Smooth muscle cell (in vitro differentiated cells): ENCODE results near the gene CLSTN2. TPM values are rescaled to one million over a fixed set of nuclear protein-coding genes. Genes with fewer than 3 reads are reported as not detected.

Experiments used
- DNase-seq: peaks from one replicate; lab custom pipeline; 2025; ENCODE audit not compliant: unreplicated experiment; lab: John Stamatoyannopoulos, UW
- H2AFZ ChIP-seq: fragments of 200-600 bp; sonication (generic); 2 replicates; pipeline ENCODE4 v1.6.0; 2016; ENCODE audit warnings: antibody characterized with exemption, low read depth, mild to moderate bottlenecking
- H3F3A ChIP-seq: fragments of 200-600 bp; sonication (generic); 2 replicates; pipeline ENCODE4 v1.6.0; 2017; ENCODE audit warnings: antibody characterized with exemption, low read depth
- H3K27ac ChIP-seq: fragments of 200-600 bp; sonication (generic); 2 replicates; pipeline ENCODE4 v1.5.1; 2016; ENCODE audit warnings: low read depth, mild to moderate bottlenecking
- H3K27me3 ChIP-seq: fragments of 200-600 bp; sonication (generic); 2 replicates; pipeline ENCODE4 v1.6.1; 2016; ENCODE audit warnings: low read depth, mild to moderate bottlenecking
- H3K36me3 ChIP-seq: fragments of 200-600 bp; sonication (generic); 2 replicates; pipeline ENCODE4 v1.5.1; 2016; ENCODE audit warnings: low read depth
- H3K4me1 ChIP-seq: fragments of 200-600 bp; sonication (generic); 2 replicates; pipeline ENCODE4 v1.5.1; 2016; ENCODE audit warnings: low read depth
- H3K4me2 ChIP-seq: fragments of 200-600 bp; sonication (generic); 2 replicates; pipeline ENCODE4 v1.6.0; 2016; ENCODE audit warnings: mild to moderate bottlenecking
- H3K4me3 ChIP-seq: fragments of 200-600 bp; sonication (generic); 2 replicates; pipeline ENCODE4 v1.5.1; 2016; ENCODE audit warnings: mild to moderate bottlenecking
- H3K79me2 ChIP-seq: fragments of 200-600 bp; sonication (generic); 2 replicates; pipeline ENCODE4 v1.6.0; 2016; ENCODE audit warnings: low read depth, mild to moderate bottlenecking
- H3K9ac ChIP-seq: fragments of 200-600 bp; sonication (generic); 2 replicates; pipeline ENCODE4 v1.6.0; 2016; ENCODE audit warnings: low read depth
- H3K9me3 ChIP-seq: fragments of 200-600 bp; sonication (generic); replicated peaks from 2 replicates; pipeline ENCODE4 v1.5.1; 2016; ENCODE audit warnings: low read depth
- H4K20me1 ChIP-seq: fragments of 200-600 bp; sonication (generic); 2 replicates; pipeline ENCODE4 v1.6.0; 2016; ENCODE audit warnings: low read depth
- WGBS: methylation state at CpG from one replicate; pipeline ENCODE4 v1.1.7; 2016; ENCODE audit warnings: low lambda C conversion rate; 5-methylcytosine and 5-hydroxymethylcytosine counted together
- polyA plus RNA-seq: library from polyadenylated mRNA; unstranded; fragments of >200 nt; fragmentation: Nextera tagmentation; extraction: Ambion mirVana; gene quantifications from 2 replicates; pipeline ENCODE4 v1.2.1, GENCODE V29; 2016
- total RNA-seq: library from RNA; depleted of rRNA; stranded (reverse); fragments of >200 nt; gene quantifications from 2 replicates; pipeline ENCODE4 v1.2.3, GENCODE V29; 2014
- TF ChIP-seq, protein P1 (sequence below): fragments of 200-600 bp; sonication (generic); IDR thresholded peaks from 2 replicates; pipeline ENCODE4 v1.5.1; 2017; ENCODE audit warnings: borderline replicate concordance, mild to moderate bottlenecking, antibody characterized with exemption; ENCODE audit not compliant: insufficient read depth, poor library complexity, severe bottlenecking

The CLSTN2 gene
- total and polyA plus RNA-seq, 2 experiments from 2014 or later, result 0.91 to 1.5 TPM

GRCh38 chr3:140470962-140471361 is 536.0 kb downstream of the CLSTN2 start:
- Histone ChIP-seq H4K20me1 (no peaks in the 10 kb centered on the region), H3K4me1 (peaks cover 17% of the 10 kb centered on the region), H3K27me3 (peaks cover 8% of the 10 kb centered on the region), H3K9ac (no peak overlapping the region), H3K27ac (no peak overlapping the region), H3K4me3 (no peak overlapping the region), H3F3A (no peaks in the 10 kb centered on the region), H3K36me3 (no peaks in the 10 kb centered on the region), H2AFZ (no peak overlapping the region), H3K4me2 (no peak overlapping the region), H3K79me2 (no peaks in the 10 kb centered on the region), H3K9me3 (no peaks in the 10 kb centered on the region)
- TF ChIP-seq, protein P1, sequence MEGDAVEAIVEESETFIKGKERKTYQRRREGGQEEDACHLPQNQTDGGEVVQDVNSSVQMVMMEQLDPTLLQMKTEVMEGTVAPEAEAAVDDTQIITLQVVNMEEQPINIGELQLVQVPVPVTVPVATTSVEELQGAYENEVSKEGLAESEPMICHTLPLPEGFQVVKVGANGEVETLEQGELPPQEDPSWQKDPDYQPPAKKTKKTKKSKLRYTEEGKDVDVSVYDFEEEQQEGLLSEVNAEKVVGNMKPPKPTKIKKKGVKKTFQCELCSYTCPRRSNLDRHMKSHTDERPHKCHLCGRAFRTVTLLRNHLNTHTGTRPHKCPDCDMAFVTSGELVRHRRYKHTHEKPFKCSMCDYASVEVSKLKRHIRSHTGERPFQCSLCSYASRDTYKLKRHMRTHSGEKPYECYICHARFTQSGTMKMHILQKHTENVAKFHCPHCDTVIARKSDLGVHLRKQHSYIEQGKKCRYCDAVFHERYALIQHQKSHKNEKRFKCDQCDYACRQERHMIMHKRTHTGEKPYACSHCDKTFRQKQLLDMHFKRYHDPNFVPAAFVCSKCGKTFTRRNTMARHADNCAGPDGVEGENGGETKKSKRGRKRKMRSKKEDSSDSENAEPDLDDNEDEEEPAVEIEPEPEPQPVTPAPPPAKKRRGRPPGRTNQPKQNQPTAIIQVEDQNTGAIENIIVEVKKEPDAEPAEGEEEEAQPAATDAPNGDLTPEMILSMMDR, result no peak
- DNase-seq, result no peak
- 96% methylated on average over 2 of the region's 2 CpGs for WGBS

- TF ChIP-seq, protein P1, result no peak
- 95% methylated on average over 3 of the region's 3 CpGs for WGBS
- no peak for DNase-seq
- H3K79me2 ChIP-seq, result no peaks in the 10 kb centered on the region
- peaks cover 9% of the 10 kb centered on the region for H3K4me1 ChIP-seq
- no peaks in the 10 kb centered on the region for H3K9me3 ChIP-seq
- no peak overlapping the region for H3K4me2 ChIP-seq
- H2AFZ ChIP-seq, result no peak overlapping the region
- H3K27me3 ChIP-seq, result peaks cover 8% of the 10 kb centered on the region
- H3K4me3 ChIP-seq, result no peak overlapping the region
- no peaks in the 10 kb centered on the region for H3K36me3 ChIP-seq
- no peaks in the 10 kb centered on the region for H3F3A ChIP-seq
- no peak overlapping the region for H3K27ac ChIP-seq
- H3K9ac ChIP-seq, result no peak overlapping the region
- no peaks in the 10 kb centered on the region for H4K20me1 ChIP-seq
Observed at GRCh38 chr3:140472306-140473020, 537.5 kb downstream of the CLSTN2 start.

DNA sequence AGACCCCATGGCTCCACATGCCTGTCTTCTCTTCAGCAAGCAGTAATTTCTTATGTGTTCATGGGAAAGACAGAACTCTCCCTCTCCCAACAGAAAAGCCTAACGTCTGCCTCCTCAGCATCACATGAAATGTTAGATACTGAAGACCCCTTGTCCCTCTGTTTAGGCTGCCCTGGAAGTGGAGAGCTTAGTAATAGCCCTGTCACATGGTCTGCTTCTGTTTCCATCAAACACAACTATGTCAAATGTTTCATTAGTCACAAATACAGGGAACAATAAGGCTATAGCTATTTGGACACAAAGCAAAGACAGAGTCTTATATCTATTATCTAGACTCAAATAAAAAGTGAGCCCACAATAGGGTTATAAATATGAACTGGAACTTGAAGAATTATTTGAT is 552.6 kb downstream of the CLSTN2 start:
- no peak overlapping the region for H2AFZ ChIP-seq
- H3K27ac ChIP-seq, result no peak overlapping the region
- H3F3A ChIP-seq, result no peaks in the 10 kb centered on the region
- no peak overlapping the region for H3K9ac ChIP-seq
- no peak overlapping the region for H3K4me2 ChIP-seq
- H3K27me3 ChIP-seq, result no peaks in the 10 kb centered on the region
- TF ChIP-seq, protein P1, result no peak
- H3K9me3 ChIP-seq, result no peaks in the 10 kb centered on the region
- no peak for DNase-seq
- 78% methylated on average over 1 of the region's 1 CpG for WGBS
- H3K4me1 ChIP-seq, result no peaks in the 10 kb centered on the region
- no peaks in the 10 kb centered on the region for H3K79me2 ChIP-seq
- H4K20me1 ChIP-seq, result no peaks in the 10 kb centered on the region
- H3K36me3 ChIP-seq, result no peaks in the 10 kb centered on the region
- H3K4me3 ChIP-seq, result no peak overlapping the region

DNA sequence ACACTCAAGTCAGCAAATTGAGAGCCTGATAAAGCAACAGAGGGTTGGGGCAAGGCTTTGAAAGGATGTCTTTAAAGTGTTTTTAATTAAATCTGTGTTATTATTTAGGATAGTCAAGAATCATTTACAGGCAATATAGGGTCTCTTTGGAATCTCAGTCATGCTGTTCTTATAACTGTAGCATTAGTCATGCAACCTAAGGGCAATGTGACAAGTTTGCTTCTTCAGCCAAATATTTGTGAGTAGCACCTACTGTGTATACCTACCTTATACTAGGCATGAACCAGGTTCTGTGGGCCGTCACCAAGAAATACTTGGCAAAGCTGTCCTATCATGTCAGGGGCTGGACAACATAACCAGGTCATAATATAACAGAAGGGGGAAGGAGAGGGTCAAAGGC is 558.3 kb downstream of the CLSTN2 start:
- Histone ChIP-seq H4K20me1 (no peaks in the 10 kb centered on the region), H3K9ac (no peak overlapping the region), H3K79me2 (no peaks in the 10 kb centered on the region), H3K27me3 (no peaks in the 10 kb centered on the region), H3K36me3 (no peaks in the 10 kb centered on the region), H3K4me1 (no peaks in the 10 kb centered on the region), H3K9me3 (no peaks in the 10 kb centered on the region), H3K27ac (no peak overlapping the region), H2AFZ (no peak overlapping the region), H3F3A (no peaks in the 10 kb centered on the region), H3K4me3 (no peak overlapping the region), H3K4me2 (no peak overlapping the region)
- no peak for DNase-seq
- WGBS, result 85% methylated on average over 1 of the region's 1 CpG
- TF ChIP-seq, protein P1, result no peak
